GM19351 (cell line): ENCODE measurements around the gene VAC14.

Experiments
- ATAC-seq: cut with Tn5 transposase; IDR thresholded peaks from one replicate; pipeline ENCODE4 v1.9.1; 2021; ENCODE audit warnings: mild to moderate bottlenecking, moderate library complexity; ENCODE audit not compliant: unreplicated experiment

The VAC14 gene

GRCh38 chr16:70786020-70786755 is 14.8 kb downstream of the VAC14 start:
- no peak for ATAC-seq

DNA sequence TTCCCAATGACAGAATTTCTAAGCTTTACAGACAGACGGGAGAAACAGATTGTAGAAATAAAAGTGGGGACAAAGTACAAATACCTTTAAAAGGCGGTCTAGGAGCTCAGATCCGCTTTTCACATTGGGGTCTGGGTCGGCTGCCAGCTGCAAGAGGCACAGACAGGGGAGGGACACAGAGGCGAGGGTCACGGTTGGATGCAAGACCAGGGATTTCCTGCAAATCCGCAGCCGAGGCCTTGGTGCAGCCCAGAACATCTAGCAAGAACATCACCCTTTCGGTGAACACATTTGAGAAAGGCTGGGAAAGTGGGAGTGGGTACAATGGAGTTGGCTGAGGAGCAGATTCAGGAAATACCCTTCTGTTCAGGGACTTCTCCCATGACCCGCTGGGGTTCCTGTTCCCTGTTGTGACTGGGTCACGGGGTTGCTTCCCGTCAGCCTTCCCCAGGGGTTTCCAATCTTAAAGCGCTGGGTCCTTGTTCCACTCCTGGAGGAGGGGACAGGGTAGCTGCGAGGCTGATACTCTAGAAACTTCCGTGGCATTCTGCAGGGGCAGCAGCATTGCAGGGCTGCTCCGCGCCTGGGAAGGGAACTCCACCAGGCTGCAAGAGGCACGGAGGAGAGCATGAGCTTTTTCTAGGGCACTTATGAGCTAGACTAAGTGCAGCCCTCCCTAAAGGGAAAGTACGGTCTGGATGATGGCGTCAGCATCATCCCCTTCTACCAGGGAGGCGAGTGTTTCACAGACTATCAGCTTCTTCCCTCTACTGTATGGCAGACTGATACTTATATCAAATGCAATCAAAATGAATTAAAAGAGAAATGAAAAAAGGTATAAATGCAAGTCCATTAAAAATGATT is 16.0 kb downstream of the VAC14 start:
- no peak for ATAC-seq

GRCh38 chr16:70782237-70782636 is 18.7 kb downstream of the VAC14 start:
- ATAC-seq: no peak

DNA sequence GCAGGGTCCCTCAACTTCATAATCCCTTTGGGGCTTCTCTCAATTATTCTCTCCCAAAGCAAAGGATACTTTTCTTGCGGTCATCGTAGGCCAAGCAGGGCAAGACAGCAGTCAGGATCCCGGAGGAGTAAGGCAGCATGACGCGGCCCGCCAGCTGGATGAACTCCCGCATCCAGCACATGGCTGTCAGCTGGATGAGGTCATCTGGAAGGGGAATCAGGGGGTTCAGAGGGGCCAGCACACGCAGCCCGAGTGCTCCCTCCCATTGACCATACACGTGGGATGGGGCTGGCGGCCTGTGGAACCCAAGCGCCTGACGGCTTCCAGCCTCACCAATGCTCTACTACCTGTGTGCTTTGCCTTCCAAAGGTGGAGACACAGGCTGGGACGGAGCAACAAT is 19.2 kb downstream of the VAC14 start:
- ATAC-seq: no peak

DNA sequence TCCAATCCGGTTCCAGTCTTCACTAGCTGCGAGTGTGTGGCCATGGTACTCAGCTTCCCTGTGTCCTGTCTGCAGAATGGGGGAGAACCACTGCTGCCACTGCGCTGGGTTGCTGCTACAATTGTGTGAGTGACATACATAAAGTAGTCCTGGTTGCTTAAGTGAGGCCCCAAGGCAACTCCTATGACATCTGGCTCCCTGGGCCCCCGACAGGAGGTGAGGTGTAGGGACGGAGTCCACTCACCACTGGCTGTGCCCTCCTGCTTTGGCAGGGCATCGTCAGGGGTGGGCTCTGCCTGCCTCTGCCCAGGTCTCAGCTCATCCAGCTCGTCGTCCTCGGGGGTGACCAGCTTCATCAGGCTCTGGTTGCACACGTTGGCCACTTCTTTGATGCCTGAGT is 20.4 kb downstream of the VAC14 start:
- no peak for ATAC-seq

- no peak for ATAC-seq
These were observed 21.6 kb downstream of the VAC14 start for GRCh38 chr16:70779361-70779760.

DNA sequence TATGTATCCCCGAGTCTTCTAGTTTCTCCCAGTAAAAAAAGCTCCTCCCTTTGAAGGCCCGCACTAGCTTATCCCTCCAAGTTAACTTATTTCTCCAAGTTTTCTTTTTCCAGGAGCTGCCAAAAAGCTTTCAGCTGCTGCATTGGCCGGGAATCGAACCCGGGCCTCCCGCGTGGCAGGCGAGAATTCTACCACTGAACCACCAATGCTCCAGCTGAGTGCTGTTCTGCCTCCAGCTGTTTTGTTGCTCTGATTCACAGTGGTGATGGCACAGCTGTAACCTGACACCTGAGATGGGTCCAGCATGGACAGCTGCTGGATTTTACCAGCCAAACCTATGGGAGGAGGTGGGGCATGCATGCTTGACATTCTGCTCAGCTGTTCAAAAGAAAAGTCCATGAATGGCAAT is 22.1 kb downstream of the VAC14 start:
- no peak for ATAC-seq

DNA sequence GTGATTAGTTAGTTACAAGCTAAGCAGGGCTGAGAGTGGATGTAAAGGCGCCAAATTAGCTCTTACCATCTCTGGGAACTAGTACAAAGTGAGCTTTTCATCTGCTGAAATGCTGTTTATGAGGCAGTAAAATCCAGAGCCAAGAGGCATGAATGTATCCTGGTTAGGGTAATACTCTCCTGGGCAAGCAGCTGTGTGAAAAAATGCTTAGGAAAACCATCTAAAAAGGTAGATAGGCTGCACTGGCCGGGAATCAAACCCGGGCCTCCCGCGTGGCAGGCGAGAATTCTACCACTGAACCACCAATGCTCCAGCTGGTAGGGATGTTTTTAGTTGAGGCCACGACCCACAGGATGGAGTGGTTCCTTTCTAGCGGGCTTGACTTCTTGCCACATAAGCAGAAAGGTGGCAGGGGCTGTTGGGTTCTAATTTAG is 23.0 kb downstream of the VAC14 start:
- ATAC-seq: no peak

- no peak for ATAC-seq
These were observed 23.5 kb downstream of the VAC14 start for GRCh38 chr16:70777496-70777895.

- ATAC-seq: no peak
These were observed 25.6 kb downstream of the VAC14 start for GRCh38 chr16:70775399-70775798.

- no peak for ATAC-seq
These were observed 26.7 kb downstream of the VAC14 start for GRCh38 chr16:70774261-70774660.

DNA sequence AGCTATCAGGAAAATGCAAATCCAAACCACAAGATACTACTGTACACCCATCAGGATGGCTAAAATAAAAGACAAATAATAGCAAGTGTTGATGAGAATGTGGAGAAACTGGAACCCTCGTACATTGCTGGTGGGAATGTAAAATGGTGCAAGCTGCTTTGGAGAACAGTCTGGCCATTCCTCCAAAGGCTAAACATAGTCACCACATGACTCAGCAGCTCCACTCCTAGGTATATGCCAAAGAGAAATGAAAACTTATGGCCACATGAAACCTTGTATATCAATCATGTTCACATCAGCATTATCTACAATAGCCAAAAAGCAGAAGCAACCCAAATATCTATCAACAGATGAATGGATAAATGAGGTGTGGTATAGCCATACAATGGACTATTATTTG is 28.5 kb downstream of the VAC14 start:
- ATAC-seq: no peak

GRCh38 chr16:70770626-70771552 is 30.1 kb downstream of the VAC14 start:
- ATAC-seq: peak; percentile 71

- ATAC-seq: no peak
These were observed 30.7 kb downstream of the VAC14 start for GRCh38 chr16:70770291-70770625.

- ATAC-seq: no peak
These were observed 31.2 kb downstream of the VAC14 start for GRCh38 chr16:70769761-70770160.

DNA sequence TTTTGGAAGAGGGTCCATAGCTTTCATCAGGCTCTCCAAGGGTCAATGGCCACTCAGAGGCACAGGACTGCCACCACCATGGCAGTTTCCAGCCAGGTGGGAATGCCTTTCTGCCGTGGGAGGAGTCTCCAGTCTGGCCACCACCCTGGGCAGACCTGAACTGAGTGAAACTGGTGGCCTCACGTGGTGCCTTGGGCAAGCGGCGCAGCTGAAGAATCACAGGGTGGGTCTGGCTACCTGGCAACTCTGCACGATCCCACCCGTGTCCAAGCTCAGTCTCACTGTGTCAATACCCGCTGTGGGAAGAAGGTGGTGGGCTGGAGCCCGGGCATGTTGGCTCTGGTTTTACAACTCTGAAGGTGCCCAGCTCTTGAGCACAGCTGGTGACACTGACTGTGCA is 31.8 kb downstream of the VAC14 start:
- no peak for ATAC-seq

GRCh38 chr16:70768203-70768580 is 32.8 kb downstream of the VAC14 start:
- ATAC-seq: no peak

GRCh38 chr16:70767377-70768202 is 33.4 kb downstream of the VAC14 start:
- ATAC-seq: no peak

GRCh38 chr16:70766658-70767057 is 34.3 kb downstream of the VAC14 start:
- no peak for ATAC-seq

- no peak for ATAC-seq
These were observed 34.8 kb downstream of the VAC14 start for GRCh38 chr16:70766176-70766575.
